GM23338 (cell line): ENCODE measurements around the gene SMOC2. TPM values are rescaled to one million over a fixed set of nuclear protein-coding genes. Genes with fewer than 3 reads are reported as not detected.

Source experiments
- ATAC-seq: fragments of 200-7000 bp; cut with Tn5 transposase; 3 replicates; pipeline ENCODE4 v1.9.1; 2020
- DNase-seq: peaks from one replicate; pipeline ENCODE4 v3.0.0-alpha.2; 2015; ENCODE audit warnings: low spot score
- H2AFZ ChIP-seq: fragments of 200-600 bp; sonication (generic); 2 replicates; pipeline ENCODE4 v1.8.0; 2016; ENCODE audit warnings: antibody characterized with exemption, mild to moderate bottlenecking, moderate library complexity
- H3F3A ChIP-seq: fragments of 200-600 bp; sonication (generic); replicated peaks from 2 replicates; pipeline ENCODE4 v1.8.0; 2017; ENCODE audit warnings: antibody characterized with exemption, mixed run types, low read depth
- H3K27ac ChIP-seq: fragments of 200-600 bp; sonication (generic); 2 replicates; pipeline ENCODE4 v1.6.1; 2016; ENCODE audit warnings: low read depth
- H3K27me3 ChIP-seq: fragments of 200-600 bp; sonication (generic); 2 replicates; pipeline ENCODE4 v1.8.0; 2016; ENCODE audit warnings: mild to moderate bottlenecking, mixed run types, moderate library complexity; ENCODE audit not compliant: insufficient read depth
- H3K36me3 ChIP-seq: fragments of 200-600 bp; sonication (generic); 2 replicates; pipeline ENCODE4 v1.8.0; 2016; ENCODE audit warnings: mild to moderate bottlenecking; ENCODE audit not compliant: insufficient read depth
- H3K4me1 ChIP-seq: fragments of 200-600 bp; sonication (generic); 2 replicates; pipeline ENCODE4 v1.8.0; 2016; ENCODE audit warnings: mild to moderate bottlenecking, moderate library complexity; ENCODE audit not compliant: insufficient read depth
- H3K4me2 ChIP-seq: fragments of 200-600 bp; sonication (generic); 2 replicates; pipeline ENCODE4 v1.7.1; 2017; ENCODE audit warnings: mixed run types
- H3K4me3 ChIP-seq: fragments of 200-600 bp; sonication (generic); 2 replicates; pipeline ENCODE4 v1.6.1; 2016; ENCODE audit warnings: mixed run types
- H3K79me2 ChIP-seq: fragments of 200-600 bp; sonication (generic); replicated peaks from 2 replicates; pipeline ENCODE4 v1.8.0; 2017; ENCODE audit warnings: mild to moderate bottlenecking; ENCODE audit not compliant: insufficient read depth
- H3K9me2 ChIP-seq: fragments of 200-600 bp; sonication (generic); 2 replicates; pipeline ENCODE4 v1.8.0; 2017; ENCODE audit not compliant: insufficient read depth
- H4K20me1 ChIP-seq: fragments of 200-600 bp; sonication (generic); replicated peaks from 2 replicates; pipeline ENCODE4 v1.8.0; 2017; ENCODE audit warnings: mild to moderate bottlenecking; ENCODE audit not compliant: insufficient read depth
- H3K27ac Mint-ChIP-seq: 2 replicates; pipeline ENCODE4 v1.8.0; 2020; ENCODE audit warnings: inconsistent platforms, mild to moderate bottlenecking, moderate library complexity, mixed read lengths
- H3K27me3 Mint-ChIP-seq: 3 replicates; pipeline ENCODE4 v1.8.0; 2022; ENCODE audit warnings: low read depth, mild to moderate bottlenecking, moderate library complexity, mixed read lengths, inconsistent platforms; ENCODE audit not compliant: insufficient read depth, poor library complexity
- H3K36me3 Mint-ChIP-seq: 3 replicates; pipeline ENCODE4 v1.8.0; 2021; ENCODE audit warnings: low read depth, mild to moderate bottlenecking, inconsistent platforms, moderate library complexity, mixed read lengths
- H3K4me1 Mint-ChIP-seq: 3 replicates; pipeline ENCODE4 v1.8.0; 2020; ENCODE audit warnings: mild to moderate bottlenecking, inconsistent platforms, mixed read lengths
- H3K4me3 Mint-ChIP-seq: 3 replicates; pipeline ENCODE4 v1.8.0; 2021; ENCODE audit warnings: moderate library complexity, mild to moderate bottlenecking, inconsistent platforms, mixed read lengths
- H3K9me3 Mint-ChIP-seq: 3 replicates; pipeline ENCODE4 v1.8.0; 2020; ENCODE audit warnings: moderate library complexity, mild to moderate bottlenecking, inconsistent platforms, mixed read lengths
- EZH2phosphoT487 ChIP-seq: fragments of 200-600 bp; sonication (generic); IDR thresholded peaks from one replicate; pipeline ENCODE4 v1.8.1; 2018; ENCODE audit warnings: antibody characterized with exemption; ENCODE audit not compliant: unreplicated experiment
- REST ChIP-seq: IDR thresholded peaks from one replicate; pipeline ENCODE4 v1.6.1; 2018; ENCODE audit warnings: antibody characterized with exemption; ENCODE audit not compliant: unreplicated experiment
- STAT1 ChIP-seq: IDR thresholded peaks from one replicate; pipeline ENCODE4 v1.6.1; 2016; ENCODE audit warnings: antibody characterized with exemption; ENCODE audit not compliant: unreplicated experiment
- polyA plus RNA-seq: library from polyadenylated mRNA; unstranded; fragments of >200 nt; fragmentation: Nextera tagmentation; extraction: Ambion mirVana; gene quantifications from 2 replicates; pipeline ENCODE4 v1.2.1, GENCODE V29; 2016
- total RNA-seq: library from RNA; depleted of rRNA; stranded (reverse); fragments of >200 nt; shearing (Covaris generic); gene quantifications from 2 replicates; pipeline ENCODE4 v1.2.3, GENCODE V29; 2014
- TF ChIP-seq, protein P1 (sequence below): fragments of 250-450 bp; sonication (Bioruptor Pico); IDR thresholded peaks from 2 replicates; pipeline ENCODE4 v1.5.0; 2020; ENCODE audit warnings: mild to moderate bottlenecking, moderate library complexity

Gene SMOC2
- total and polyA plus RNA-seq, 2 experiments from 2014 or later = 4.3 to 6.5 TPM

- H3K4me1 Mint-ChIP-seq = peaks cover 25% of the 10 kb centered on the region
These were observed 222.1 kb downstream of the SMOC2 start for GRCh38 chr6:168663041-168663440.

More at GRCh38 chr6:168663041-168663440, 222.1 kb downstream of the SMOC2 start:
- DNase-seq = no peak
- Histone ChIP-seq H4K20me1 (no peaks in the 10 kb centered on the region), H3K4me3 (no peak overlapping the region), H3F3A (no peaks in the 10 kb centered on the region), H3K9me2 (peaks cover 7% of the 10 kb centered on the region), H3K4me1 (peaks cover 25% of the 10 kb centered on the region), H3K27me3 (no peaks in the 10 kb centered on the region), H3K4me2 (no peak overlapping the region), H3K27ac (no peak overlapping the region), H3K36me3 (no peaks in the 10 kb centered on the region), H2AFZ (no peak overlapping the region), H3K79me2 (no peaks in the 10 kb centered on the region)
- Mint-ChIP-seq H3K4me3 (no peak overlapping the region), H3K27me3 (peaks cover 4% of the 10 kb centered on the region), H3K27ac (no peak overlapping the region), H3K9me3 (peaks cover 9% of the 10 kb centered on the region; the same call in 2 of the 3 replicates), H3K36me3 (peaks cover 8% of the 10 kb centered on the region; the same call in 2 of the 3 replicates)
- ATAC-seq = no peak
- TF ChIP-seq STAT1 = no peak
- TF ChIP-seq, protein P1, sequence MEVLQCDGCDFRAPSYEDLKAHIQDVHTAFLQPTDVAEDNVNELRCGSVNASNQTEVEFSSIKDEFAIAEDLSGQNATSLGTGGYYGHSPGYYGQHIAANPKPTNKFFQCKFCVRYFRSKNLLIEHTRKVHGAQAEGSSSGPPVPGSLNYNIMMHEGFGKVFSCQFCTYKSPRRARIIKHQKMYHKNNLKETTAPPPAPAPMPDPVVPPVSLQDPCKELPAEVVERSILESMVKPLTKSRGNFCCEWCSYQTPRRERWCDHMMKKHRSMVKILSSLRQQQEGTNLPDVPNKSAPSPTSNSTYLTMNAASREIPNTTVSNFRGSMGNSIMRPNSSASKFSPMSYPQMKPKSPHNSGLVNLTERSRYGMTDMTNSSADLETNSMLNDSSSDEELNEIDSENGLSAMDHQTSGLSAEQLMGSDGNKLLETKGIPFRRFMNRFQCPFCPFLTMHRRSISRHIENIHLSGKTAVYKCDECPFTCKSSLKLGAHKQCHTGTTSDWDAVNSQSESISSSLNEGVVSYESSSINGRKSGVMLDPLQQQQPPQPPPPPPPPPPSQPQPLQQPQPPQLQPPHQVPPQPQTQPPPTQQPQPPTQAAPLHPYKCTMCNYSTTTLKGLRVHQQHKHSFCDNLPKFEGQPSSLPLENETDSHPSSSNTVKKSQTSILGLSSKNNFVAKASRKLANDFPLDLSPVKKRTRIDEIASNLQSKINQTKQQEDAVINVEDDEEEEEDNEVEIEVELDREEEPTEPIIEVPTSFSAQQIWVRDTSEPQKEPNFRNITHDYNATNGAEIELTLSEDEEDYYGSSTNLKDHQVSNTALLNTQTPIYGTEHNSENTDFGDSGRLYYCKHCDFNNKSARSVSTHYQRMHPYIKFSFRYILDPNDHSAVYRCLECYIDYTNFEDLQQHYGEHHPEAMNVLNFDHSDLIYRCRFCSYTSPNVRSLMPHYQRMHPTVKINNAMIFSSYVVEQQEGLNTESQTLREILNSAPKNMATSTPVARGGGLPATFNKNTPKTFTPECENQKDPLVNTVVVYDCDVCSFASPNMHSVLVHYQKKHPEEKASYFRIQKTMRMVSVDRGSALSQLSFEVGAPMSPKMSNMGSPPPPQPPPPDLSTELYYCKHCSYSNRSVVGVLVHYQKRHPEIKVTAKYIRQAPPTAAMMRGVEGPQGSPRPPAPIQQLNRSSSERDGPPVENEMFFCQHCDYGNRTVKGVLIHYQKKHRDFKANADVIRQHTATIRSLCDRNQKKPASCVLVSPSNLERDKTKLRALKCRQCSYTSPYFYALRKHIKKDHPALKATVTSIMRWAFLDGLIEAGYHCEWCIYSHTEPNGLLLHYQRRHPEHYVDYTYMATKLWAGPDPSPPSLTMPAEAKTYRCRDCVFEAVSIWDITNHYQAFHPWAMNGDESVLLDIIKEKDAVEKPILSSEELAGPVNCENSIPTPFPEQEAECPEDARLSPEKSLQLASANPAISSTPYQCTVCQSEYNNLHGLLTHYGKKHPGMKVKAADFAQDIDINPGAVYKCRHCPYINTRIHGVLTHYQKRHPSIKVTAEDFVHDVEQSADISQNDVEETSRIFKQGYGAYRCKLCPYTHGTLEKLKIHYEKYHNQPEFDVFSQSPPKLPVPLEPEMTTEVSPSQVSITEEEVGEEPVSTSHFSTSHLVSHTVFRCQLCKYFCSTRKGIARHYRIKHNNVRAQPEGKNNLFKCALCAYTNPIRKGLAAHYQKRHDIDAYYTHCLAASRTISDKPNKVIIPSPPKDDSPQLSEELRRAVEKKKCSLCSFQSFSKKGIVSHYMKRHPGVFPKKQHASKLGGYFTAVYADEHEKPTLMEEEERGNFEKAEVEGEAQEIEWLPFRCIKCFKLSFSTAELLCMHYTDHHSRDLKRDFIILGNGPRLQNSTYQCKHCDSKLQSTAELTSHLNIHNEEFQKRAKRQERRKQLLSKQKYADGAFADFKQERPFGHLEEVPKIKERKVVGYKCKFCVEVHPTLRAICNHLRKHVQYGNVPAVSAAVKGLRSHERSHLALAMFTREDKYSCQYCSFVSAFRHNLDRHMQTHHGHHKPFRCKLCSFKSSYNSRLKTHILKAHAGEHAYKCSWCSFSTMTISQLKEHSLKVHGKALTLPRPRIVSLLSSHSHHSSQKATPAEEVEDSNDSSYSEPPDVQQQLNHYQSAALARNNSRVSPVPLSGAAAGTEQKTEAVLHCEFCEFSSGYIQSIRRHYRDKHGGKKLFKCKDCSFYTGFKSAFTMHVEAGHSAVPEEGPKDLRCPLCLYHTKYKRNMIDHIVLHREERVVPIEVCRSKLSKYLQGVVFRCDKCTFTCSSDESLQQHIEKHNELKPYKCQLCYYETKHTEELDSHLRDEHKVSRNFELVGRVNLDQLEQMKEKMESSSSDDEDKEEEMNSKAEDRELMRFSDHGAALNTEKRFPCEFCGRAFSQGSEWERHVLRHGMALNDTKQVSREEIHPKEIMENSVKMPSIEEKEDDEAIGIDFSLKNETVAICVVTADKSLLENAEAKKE (CRISPR knock-in tag) = no peak
- TF ChIP-seq REST = no peak
- TF ChIP-seq EZH2phosphoT487 = no peak
